ENCODE results near the gene FOXL2.
A peak's percentile ranks its signal among the peaks of the same experiment; 100 is the strongest.

The FOXL2 gene

GRCh38 chr3:138944929-138945708, 1.8 kb downstream of the FOXL2 start:
- DNase-seq: no peak

DNA sequence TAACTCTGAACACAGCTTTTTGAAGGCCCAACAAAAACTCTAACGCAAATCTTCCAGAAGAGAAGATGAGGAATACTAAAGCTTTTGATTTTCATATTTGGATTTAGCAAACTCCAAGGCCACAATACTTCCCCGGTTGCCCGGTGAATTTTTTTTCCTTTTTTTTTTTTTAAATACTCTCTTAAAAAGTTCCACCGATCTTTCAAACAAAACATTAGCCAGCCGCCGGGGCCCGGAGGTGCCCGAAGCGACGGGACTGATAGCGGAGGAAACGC, 2.3 kb downstream of the FOXL2 start:
- no peak for DNase-seq

DNA sequence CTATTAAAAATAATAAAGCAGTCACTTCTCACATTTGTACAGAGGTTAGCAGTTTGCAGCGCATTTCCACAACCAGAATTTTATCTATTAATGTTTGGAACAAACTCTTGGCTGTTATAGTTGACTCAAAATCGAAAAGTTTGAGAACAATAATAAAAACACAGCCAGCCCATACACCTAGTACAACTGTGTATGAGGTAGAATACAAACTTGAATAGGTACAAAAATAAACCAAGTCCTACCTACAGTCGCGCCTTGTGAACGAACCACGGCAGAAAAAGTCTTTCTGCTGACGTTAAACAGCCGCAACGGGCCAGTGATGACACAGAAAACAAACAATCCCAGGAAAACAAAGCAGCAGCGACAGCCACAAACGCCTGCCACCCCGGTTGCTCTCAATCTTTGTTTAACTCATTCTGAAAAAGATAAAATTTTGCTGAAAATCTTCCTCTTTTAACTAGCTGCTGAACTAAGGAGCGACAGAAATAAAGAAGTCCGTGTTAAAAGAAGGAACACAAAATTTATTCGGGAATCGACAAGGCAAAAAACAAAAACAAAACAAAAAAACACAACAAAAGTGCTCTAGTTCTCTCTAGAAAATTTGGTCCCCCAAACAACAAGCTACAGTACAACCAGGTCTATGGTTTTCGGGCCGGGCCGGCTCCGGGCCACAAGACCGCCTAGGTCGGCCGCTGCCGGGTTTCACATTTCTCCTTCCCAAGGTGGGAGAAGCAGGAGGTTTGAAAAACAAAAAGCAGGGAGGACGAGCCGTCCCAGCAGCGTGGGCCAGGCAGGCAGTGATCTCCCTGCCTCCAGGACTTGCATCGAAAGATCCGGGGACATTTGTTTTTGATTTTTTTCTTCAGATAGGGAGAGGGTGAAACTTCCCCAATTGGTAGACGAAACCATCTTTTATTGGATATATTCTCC, 2.9 kb downstream of the FOXL2 start:
- no peak for DNase-seq

DNA sequence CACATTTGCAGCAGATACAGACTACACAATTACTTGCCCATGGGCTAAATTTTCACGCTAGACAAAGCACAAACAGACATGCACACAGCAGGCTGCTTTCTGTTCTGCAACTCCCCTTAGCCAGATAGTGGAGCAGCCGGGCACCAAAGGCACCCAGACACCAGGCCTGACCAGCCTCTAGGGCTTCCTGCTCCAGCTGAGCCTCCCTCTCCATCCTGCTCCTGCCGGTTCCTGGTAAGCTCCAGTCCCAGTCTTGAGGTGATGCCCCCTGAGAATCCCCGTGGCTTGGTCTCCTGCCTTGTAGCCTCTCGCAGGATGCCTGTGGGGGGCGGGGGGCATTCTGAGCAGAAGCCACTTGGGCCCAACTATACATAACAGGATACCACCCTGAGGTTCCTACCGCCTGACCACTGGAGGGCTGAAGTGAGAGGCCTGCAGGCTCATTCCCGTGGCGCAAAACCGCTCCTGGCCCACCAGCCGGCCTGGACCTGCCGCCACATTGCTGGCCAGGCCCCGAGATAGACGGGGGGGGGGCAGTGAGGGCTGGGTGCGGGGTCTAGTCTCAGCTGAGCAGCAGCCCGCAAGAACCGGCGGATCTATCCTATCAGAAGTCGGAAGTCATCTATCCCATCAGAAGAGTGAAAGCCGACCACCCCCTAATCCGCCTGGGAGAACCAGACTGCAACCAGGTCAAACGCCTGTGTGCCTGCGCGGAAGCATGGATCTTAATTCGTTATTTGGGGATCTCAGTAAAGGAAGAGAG, 3.9 kb downstream of the FOXL2 start:
- no peak for DNase-seq

- DNase-seq: no peak
Observed at GRCh38 chr3:138942271-138942670, 4.7 kb downstream of the FOXL2 start.

DNA sequence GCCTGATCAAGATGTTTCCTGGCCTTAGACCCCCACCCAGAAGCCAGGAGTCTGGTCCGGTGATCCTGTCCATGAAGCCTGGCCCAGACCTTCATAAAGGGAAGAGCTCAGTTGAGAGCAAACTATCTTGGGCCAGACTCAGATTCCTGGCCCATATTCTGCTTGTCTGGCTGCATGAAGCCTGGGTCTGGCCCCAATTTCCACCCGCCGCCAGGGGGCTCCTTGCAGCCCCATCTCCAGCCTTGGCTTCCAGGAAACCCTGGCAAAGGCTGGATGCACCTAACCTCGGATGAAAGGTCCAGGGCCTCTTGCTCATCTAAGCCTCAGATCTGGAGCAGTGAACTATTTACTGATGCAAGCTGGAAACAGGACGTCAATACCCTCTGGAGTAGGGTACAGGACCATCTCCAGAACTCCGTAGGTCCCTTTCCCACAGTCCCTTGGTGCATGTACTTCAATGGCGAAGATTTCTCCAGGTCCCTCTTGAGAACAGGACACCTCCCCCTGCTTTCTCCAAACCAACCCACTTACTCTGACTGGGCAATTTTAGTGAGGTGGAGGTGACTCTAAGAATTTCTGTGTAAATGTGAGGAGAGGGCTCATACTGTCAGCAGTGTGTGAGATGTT, 5.6 kb downstream of the FOXL2 start:
- DNase-seq: peak; percentile 38

- no peak for DNase-seq
Observed at GRCh38 chr3:138940446-138940845, 6.5 kb downstream of the FOXL2 start.

GRCh38 chr3:138939561-138940241, 7.2 kb downstream of the FOXL2 start:
- DNase-seq: no peak

- DNase-seq: no peak
Observed at GRCh38 chr3:138938877-138939560, 7.9 kb downstream of the FOXL2 start.

- no peak for DNase-seq
Observed at GRCh38 chr3:138938056-138938876, 8.7 kb downstream of the FOXL2 start.

DNA sequence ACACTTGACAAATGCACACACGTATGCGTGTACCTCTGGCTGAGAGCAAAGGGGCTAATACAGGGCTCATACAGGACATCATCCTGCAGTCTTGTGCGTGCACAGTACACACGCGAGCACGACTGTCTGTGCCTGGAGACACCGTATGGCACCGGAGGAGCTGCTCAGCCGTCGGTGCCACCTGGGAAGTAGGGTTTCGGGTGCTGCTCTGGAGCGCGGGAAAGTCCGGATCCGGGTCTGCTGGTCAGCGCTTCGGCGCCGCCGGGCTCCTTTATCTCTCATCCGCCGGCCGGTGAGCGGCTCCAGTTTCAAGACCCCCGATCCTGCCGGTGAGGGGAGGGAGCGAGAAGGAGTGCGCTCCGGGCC, 9.3 kb downstream of the FOXL2 start:
- DNase-seq: no peak

DNA sequence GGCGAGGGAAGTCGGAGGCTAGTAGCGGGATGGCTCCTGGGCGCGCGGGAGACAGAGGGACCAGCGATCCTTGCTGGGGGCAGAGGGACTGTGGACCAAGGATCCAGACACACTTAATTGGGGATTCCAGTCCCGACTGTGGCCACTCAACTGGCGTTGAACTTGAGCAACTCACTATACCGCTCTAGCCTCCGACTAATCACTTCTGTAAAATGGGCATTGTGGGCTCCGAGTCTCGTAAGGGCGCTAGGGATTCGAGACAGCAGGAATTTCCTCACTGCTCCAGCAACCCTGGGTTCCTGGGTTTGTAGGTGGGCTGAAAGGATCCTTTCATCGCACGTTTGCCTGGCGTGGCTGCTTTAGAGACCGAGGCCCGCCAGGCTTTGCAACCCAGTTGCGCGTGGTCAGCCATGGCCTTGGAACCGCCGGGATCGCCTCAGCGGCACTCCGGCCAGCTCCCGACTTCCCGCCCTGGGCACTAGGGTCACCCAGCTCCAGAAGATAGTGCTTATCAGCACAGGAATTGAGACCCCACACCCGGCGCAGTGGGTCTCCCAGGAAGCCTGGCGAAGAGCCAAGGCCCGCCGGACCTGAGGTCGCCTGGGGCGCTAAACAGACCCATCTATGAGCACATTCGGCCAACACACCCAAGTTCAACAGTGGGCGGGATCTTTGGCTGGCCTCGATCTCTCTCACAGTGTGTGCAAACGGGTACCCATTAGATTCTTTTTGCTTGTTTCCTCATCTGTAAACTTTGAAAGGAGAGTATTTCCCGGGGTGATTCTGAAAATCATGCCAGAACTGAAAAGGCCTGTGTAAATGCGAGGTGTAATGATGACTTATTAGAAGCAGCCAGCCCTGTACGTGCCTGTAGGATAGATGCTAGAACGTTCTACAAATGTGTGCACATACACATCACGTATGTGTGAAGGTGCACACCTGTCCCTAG, 9.9 kb downstream of the FOXL2 start:
- DNase-seq: no peak

- no peak for DNase-seq
Observed at GRCh38 chr3:138935863-138936740, 10.8 kb downstream of the FOXL2 start.

GRCh38 chr3:138935505-138935862, 11.5 kb downstream of the FOXL2 start:
- no peak for DNase-seq

GRCh38 chr3:138933981-138934691, 12.8 kb downstream of the FOXL2 start:
- DNase-seq: no peak

GRCh38 chr3:138933068-138933668, 13.8 kb downstream of the FOXL2 start:
- no peak for DNase-seq

GRCh38 chr3:138928727-138929372, 18.1 kb downstream of the FOXL2 start:
- DNase-seq: no peak

Data from NCI-H146 (cell line).